MCF 10A (cell line): ENCODE data around the gene TCTN2. TPM values are rescaled to one million over a fixed set of nuclear protein-coding genes. Genes with fewer than 3 reads are reported as not detected.

Experiments used
- BruUV-seq: library from RNA; stranded (reverse); fragments of 400-500 nt; replicated peaks from 2 replicates; lab custom pipeline; 2021; lab: Mats Ljungman, UMichigan
- CTCF ChIA-PET: fragments of 300-600 bp; sonication (Branson Sonifier 250); formaldehyde crosslinking; extraction: SDS; loops from one replicate; lab custom pipeline; 2021; ENCODE audit warnings: antibody characterized with exemption, inconsistent platforms; lab: Yijun Ruan, JAX
- POLR2A ChIA-PET: fragments of 300-600, 350-650 bp; sonication (Branson Sonifier 250); formaldehyde crosslinking; extraction: SDS; loops from one replicate; lab custom pipeline; 2020; ENCODE audit warnings: antibody characterized with exemption, inconsistent platforms; lab: Yijun Ruan, JAX
- DNase-seq: peaks from one replicate; pipeline ENCODE4 v3.0.0-alpha.2; 2018; ENCODE audit not compliant: unreplicated experiment
- H3K27ac Mint-ChIP-seq: one replicate; pipeline ENCODE4 v1.8.0; 2022; ENCODE audit warnings: mild to moderate bottlenecking, low read depth, mixed read lengths; ENCODE audit not compliant: unreplicated experiment
- H3K27me3 Mint-ChIP-seq: one replicate; pipeline ENCODE4 v1.8.0; 2022; ENCODE audit warnings: mixed read lengths; ENCODE audit not compliant: insufficient read depth, unreplicated experiment
- H3K36me3 Mint-ChIP-seq: one replicate; pipeline ENCODE4 v1.8.0; 2022; ENCODE audit warnings: mild to moderate bottlenecking, moderate library complexity, mixed read lengths; ENCODE audit not compliant: insufficient read depth, unreplicated experiment
- H3K4me1 Mint-ChIP-seq: one replicate; pipeline ENCODE4 v1.8.0; 2022; ENCODE audit warnings: mixed read lengths; ENCODE audit not compliant: insufficient read depth, unreplicated experiment
- H3K4me3 Mint-ChIP-seq: one replicate; pipeline ENCODE4 v1.8.0; 2022; ENCODE audit warnings: mild to moderate bottlenecking, moderate library complexity, mixed read lengths; ENCODE audit not compliant: unreplicated experiment
- H3K9me3 Mint-ChIP-seq: one replicate; pipeline ENCODE4 v1.8.0; 2022; ENCODE audit warnings: mixed read lengths; ENCODE audit not compliant: unreplicated experiment
- CTCF ChIP-seq: fragments of 200-600 bp; IDR thresholded peaks from one replicate; pipeline ENCODE4 v1.8.0; 2022; ENCODE audit warnings: antibody characterized with exemption, mild to moderate bottlenecking; ENCODE audit not compliant: unreplicated experiment
- intact Hi-C: fragments of 100-400 bp; cut with micrococcal nuclease; formaldehyde crosslinking; loops from 2 replicates; pipeline ENCODE4 v1.14.1; 2022
- total RNA-seq: library from RNA; stranded (reverse); gene quantifications from 2 replicates; pipeline ENCODE4 v1.2.3, GENCODE V29; 2022

Gene TCTN2
- total RNA-seq, 1 experiment from 2014 or later = 5.0 TPM

DNA sequence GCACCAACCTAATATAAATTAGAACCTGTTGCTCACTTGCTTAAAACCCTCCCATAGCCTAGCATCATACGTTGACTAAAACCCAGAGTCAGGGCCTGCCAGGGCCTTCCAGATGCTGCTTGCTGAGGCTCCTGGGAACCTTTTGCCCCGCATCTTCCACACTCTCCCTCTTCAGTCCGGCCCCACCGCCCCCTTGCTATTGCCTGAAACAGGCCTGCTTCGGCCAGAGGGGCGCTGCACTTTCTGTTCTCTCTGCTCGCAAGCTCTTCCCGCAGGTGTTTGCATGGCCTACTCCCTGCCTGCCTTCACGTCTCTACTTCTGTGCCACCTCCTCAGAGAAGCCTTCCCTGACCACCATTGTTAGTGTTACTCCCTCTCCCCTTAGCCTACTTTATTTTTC is 13.7 kb upstream of the TCTN2 start:
- Mint-ChIP-seq H3K27me3 (no peaks in the 10 kb centered on the region), H3K4me3 (no peak overlapping the region), H3K9me3 (no peaks in the 10 kb centered on the region), H3K4me1 (peaks cover 6% of the 10 kb centered on the region), H3K27ac (no peak overlapping the region), H3K36me3 (peaks cover 64% of the 10 kb centered on the region)
- intact Hi-C loops = no loop called here
- TF ChIP-seq CTCF = no peak
- no TSS peak for BruUV-seq
- ChIA-PET CTCF (interaction anchor here (0.7 kb wide), 1 partner anchor 12 kb away, joined by 5 read pairs; no protein-coding TSS in a partner anchor), POLR2A (no interaction called here)
- no peak for DNase-seq

- peak overlapping the region; percentile 49 for H3K27ac Mint-ChIP-seq
- H3K36me3 Mint-ChIP-seq = peaks cover 63% of the 10 kb centered on the region
- no peaks in the 10 kb centered on the region for H3K9me3 Mint-ChIP-seq
- intact Hi-C loops = loop anchor here (2.0 kb wide), 1 partner anchor 53 kb away; the partner anchor contains the start of gene ATP6V0A2
- no peaks in the 10 kb centered on the region for H3K27me3 Mint-ChIP-seq
- ChIA-PET CTCF (interaction anchor here (0.6 to 1.1 kb wide), 4 partner anchors 57 to 322 kb away, joined by 3 to 10 read pairs (median 4); no protein-coding TSS in a partner anchor), POLR2A (interaction anchor here (0.5 to 3.6 kb wide), 14 partner anchors 9 to 152 kb away, joined by 3 to 27 read pairs (median 6); partner anchors contain the start of genes ATP6V0A2, DDX55, RILPL1 and TCTN2)
- DNase-seq = peak; percentile 88
- BruUV-seq = no TSS peak
- H3K4me3 Mint-ChIP-seq = no peak overlapping the region
- no peak for TF ChIP-seq CTCF
- H3K4me1 Mint-ChIP-seq = peaks cover 6% of the 10 kb centered on the region
Measured at GRCh38 chr12:123659996-123660727, 10.8 kb upstream of the TCTN2 start.

- intact Hi-C loops = no loop called here
- Mint-ChIP-seq H3K27me3 (no peaks in the 10 kb centered on the region), H3K4me3 (no peak overlapping the region), H3K4me1 (peaks cover 16% of the 10 kb centered on the region), H3K36me3 (peaks cover 43% of the 10 kb centered on the region), H3K27ac (peak overlapping the region; percentile 66), H3K9me3 (no peaks in the 10 kb centered on the region)
- ChIA-PET CTCF (interaction anchor here (0.6 to 0.7 kb wide), 2 partner anchors 16 to 84 kb away, joined by 3 to 4 read pairs; no protein-coding TSS in a partner anchor), POLR2A (interaction anchor here (0.6 to 2.3 kb wide), 2 partner anchors 45 to 231 kb away, joined by 3 to 9 read pairs; partner anchors contain the start of genes ATP6V0A2 and RILPL2)
- no TSS peak for BruUV-seq
- no peak for DNase-seq
- no peak for TF ChIP-seq CTCF
Measured at GRCh38 chr12:123667771-123668170, 3.1 kb upstream of the TCTN2 start.

GRCh38 chr12:123671876-123672275 is 963 bp downstream of the TCTN2 start:
- H3K4me3 Mint-ChIP-seq = peak overlapping the region; percentile 79
- TF ChIP-seq CTCF = no peak
- peaks cover 31% of the 10 kb centered on the region for H3K36me3 Mint-ChIP-seq
- no peaks in the 10 kb centered on the region for H3K27me3 Mint-ChIP-seq
- peaks cover 16% of the 10 kb centered on the region for H3K4me1 Mint-ChIP-seq
- CTCF ChIA-PET = no interaction called here
- H3K9me3 Mint-ChIP-seq = no peaks in the 10 kb centered on the region
- H3K27ac Mint-ChIP-seq = no peak overlapping the region
- intact Hi-C loops = no loop called here
- no peak for DNase-seq
- POLR2A ChIA-PET = interaction anchor here (0.6 to 1.8 kb wide), 4 partner anchors 11 to 439 kb away, joined by 3 to 26 read pairs (median 5); partner anchors contain the start of gene MPHOSPH9
- BruUV-seq = no TSS peak
